ENCODE results near the gene THRB.

GRCh38 chr3:24323272-24323671 lies 171.4 kb downstream of the THRB start:
- TF ChIP-seq JUND (IDR thresholded peaks at IDR 0.05) = no peak
- no peak for TF ChIP-seq FOXJ3 (CRISPR knock-in tag; IDR thresholded peaks at IDR 0.05)
- TF ChIP-seq USF2 (IDR thresholded peaks at IDR 0.05; ENCODE audit: borderline replicate concordance, low read depth, low read length) = no peak
- no peak for TF ChIP-seq CTCF (IDR thresholded peaks at IDR 0.05)
- TF ChIP-seq MXI1 (IDR thresholded peaks at IDR 0.05; ENCODE audit: low read depth, low read length) = no peak
- no peak for TF ChIP-seq POLR2AphosphoS5 (IDR thresholded peaks at IDR 0.05; ENCODE audit: low read depth, low read length)
- TF ChIP-seq SIN3A (IDR thresholded peaks at IDR 0.05; ENCODE audit: borderline replicate concordance, low read depth, low read length) = no peak
- TF ChIP-seq YY1 (IDR thresholded peaks at IDR 0.05; ENCODE audit: low read depth) = no peak
- TF ChIP-seq RXRA (IDR thresholded peaks at IDR 0.05; ENCODE audit: borderline replicate concordance, low read depth) = no peak
